IPS DF 19.7 (cell line): Measurements from ENCODE around the gene EFCAB12.
"Not testable (repeated sequence)": the region's sequence is repeated elsewhere in the genome, so short reads cannot be mapped to it uniquely, and the experiment has no call there.

ENCODE experiments used
- DNase-seq: peaks from one replicate; pipeline ENCODE4 v3.0.0-alpha.2; 2013; ENCODE audit warnings: low read depth, low spot score

EFCAB12 gene

GRCh38 chr3:129393760-129394564 is 34.5 kb downstream of the EFCAB12 start:
- DNase-seq, result not testable (repeated sequence)

- no peak for DNase-seq
Measured at GRCh38 chr3:129393271-129393670, 35.2 kb downstream of the EFCAB12 start.

- not testable (repeated sequence) for DNase-seq
Measured at GRCh38 chr3:129392106-129392887, 36.1 kb downstream of the EFCAB12 start.

GRCh38 chr3:129391583-129391982 is 36.9 kb downstream of the EFCAB12 start:
- DNase-seq, result not testable (repeated sequence)

- DNase-seq, result no peak
Measured at GRCh38 chr3:129389572-129389937, 38.9 kb downstream of the EFCAB12 start.

- not testable (repeated sequence) for DNase-seq
Measured at GRCh38 chr3:129388791-129389571, 39.5 kb downstream of the EFCAB12 start.

- DNase-seq, result no peak
Measured at GRCh38 chr3:129387487-129387886, 40.9 kb downstream of the EFCAB12 start.

- no peak for DNase-seq
Measured at GRCh38 chr3:129386984-129387383, 41.5 kb downstream of the EFCAB12 start.

- not testable (repeated sequence) for DNase-seq
Measured at GRCh38 chr3:129385507-129385906, 42.9 kb downstream of the EFCAB12 start.

- DNase-seq, result no peak
Measured at GRCh38 chr3:129384594-129385323, 43.7 kb downstream of the EFCAB12 start.

- not testable (repeated sequence) for DNase-seq
Measured at GRCh38 chr3:129384103-129384502, 44.3 kb downstream of the EFCAB12 start.

- DNase-seq, result peak; percentile 56
Measured at GRCh38 chr3:129383292-129383860, 45.1 kb downstream of the EFCAB12 start.

GRCh38 chr3:129382366-129382765 is 46.1 kb downstream of the EFCAB12 start:
- DNase-seq, result no peak

- no peak for DNase-seq
Measured at GRCh38 chr3:129379582-129380358, 48.7 kb downstream of the EFCAB12 start.

- no peak for DNase-seq
Measured at GRCh38 chr3:129378949-129379348, 49.5 kb downstream of the EFCAB12 start.

GRCh38 chr3:129377615-129378014 is 50.8 kb downstream of the EFCAB12 start:
- DNase-seq, result no peak

- no peak for DNase-seq
Measured at GRCh38 chr3:129375099-129375498, 53.3 kb downstream of the EFCAB12 start.

GRCh38 chr3:129371041-129371826 is 57.2 kb downstream of the EFCAB12 start:
- DNase-seq, result no peak

- no peak for DNase-seq
Measured at GRCh38 chr3:129370248-129370964, 58.0 kb downstream of the EFCAB12 start.
